ENCODE measurements around the gene FOXN4.
"Not testable (repeated sequence)": the region's sequence is repeated elsewhere in the genome, so short reads cannot be mapped to it uniquely, and the experiment has no call there.

FOXN4 gene, protein sequence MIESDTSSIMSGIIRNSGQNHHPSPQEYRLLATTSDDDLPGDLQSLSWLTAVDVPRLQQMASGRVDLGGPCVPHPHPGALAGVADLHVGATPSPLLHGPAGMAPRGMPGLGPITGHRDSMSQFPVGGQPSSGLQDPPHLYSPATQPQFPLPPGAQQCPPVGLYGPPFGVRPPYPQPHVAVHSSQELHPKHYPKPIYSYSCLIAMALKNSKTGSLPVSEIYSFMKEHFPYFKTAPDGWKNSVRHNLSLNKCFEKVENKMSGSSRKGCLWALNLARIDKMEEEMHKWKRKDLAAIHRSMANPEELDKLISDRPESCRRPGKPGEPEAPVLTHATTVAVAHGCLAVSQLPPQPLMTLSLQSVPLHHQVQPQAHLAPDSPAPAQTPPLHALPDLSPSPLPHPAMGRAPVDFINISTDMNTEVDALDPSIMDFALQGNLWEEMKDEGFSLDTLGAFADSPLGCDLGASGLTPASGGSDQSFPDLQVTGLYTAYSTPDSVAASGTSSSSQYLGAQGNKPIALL
- total RNA-seq, result 0 reads per million in 3 experiments

DNA sequence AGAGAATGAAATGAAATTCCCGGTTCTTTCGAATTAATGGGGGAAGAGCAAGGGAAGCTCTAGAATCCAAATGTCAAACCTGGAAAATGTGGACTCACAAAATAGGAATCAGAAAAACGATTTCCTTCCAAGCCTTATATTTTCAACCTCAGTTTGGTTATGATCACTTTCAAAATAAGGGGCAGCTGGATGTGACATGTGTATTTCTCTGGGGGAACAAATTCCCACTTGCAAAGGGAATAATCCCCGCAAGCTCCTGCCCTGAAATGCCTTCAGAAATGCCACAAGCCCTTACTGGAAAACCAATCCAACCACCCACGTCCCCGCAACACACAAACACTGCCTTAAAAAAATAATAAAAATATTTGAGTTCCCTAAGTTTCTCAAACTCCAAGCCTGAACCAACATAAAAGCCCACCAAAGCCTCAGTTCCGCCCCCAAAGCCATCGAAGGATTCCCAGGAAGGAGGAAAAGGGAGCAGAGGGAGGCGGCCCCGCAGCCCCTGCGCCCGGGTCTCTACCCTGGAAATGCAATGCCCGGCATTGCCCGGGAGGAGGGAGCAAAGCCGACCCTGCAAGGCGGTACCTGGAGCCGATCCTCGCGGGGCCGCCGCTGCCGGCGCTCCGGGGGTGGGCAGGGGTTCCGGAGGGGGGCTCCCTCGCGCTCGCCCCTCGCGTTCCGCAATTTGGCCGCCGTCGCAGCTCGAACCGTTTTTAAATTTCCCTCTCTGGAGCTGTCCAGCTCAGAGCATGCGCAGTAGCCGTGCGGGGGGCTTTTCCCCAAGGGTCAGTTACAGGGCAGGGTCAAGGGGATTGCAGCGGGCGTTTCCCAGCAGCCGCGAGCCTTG is at the start of gene FOXN4:
Gene FOXN4, minus strand, starts transcription at position 751 of the 847 bp plus-strand sequence. CDS start 963 bp downstream, outside the sequence.
- no peak for DNase-seq

GRCh38 chr12:109358154-109358869 is 49.2 kb upstream of the FOXN4 start:
- no peak for DNase-seq

DNA sequence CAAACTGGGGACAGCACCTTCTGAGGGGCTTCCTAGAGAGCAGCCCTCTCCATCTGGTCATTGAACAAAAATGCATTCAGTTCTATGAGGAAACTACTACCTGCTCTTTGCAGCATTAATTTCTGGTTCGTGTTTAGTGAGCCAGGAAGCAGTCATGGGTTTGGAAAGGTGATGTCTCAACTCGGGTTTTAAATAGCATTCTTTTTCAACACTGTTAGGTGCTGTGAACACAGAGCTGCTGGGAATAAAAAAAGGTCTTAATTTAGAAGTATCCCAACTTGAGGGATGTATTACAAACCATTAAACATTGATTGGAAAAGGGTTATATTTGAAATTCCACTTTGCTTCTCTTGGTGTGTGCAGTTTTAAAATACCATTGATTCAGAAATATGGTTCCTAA is 47.9 kb upstream of the FOXN4 start:
- DNase-seq, result no peak

- DNase-seq, result no peak
Observed at GRCh38 chr12:109356577-109356976, 47.5 kb upstream of the FOXN4 start.

DNA sequence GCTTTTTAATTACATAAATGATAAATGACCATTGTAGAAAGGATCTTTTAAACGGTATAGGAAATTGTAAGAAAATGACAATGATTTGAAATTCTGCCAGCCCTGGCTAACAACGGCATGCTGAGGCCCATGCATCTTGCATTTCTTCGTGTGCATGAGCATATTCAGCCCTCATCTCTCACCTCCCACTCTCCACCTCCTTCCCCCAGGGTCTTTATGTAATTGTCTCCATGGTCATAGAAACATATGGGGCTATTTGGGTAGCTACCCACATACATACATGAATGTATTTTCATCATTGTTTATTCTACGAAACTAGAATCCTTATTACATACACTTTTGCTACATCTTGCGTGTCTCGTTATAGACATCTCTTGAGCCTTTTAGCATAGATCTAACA is 43.1 kb upstream of the FOXN4 start:
- DNase-seq, result no peak

DNA sequence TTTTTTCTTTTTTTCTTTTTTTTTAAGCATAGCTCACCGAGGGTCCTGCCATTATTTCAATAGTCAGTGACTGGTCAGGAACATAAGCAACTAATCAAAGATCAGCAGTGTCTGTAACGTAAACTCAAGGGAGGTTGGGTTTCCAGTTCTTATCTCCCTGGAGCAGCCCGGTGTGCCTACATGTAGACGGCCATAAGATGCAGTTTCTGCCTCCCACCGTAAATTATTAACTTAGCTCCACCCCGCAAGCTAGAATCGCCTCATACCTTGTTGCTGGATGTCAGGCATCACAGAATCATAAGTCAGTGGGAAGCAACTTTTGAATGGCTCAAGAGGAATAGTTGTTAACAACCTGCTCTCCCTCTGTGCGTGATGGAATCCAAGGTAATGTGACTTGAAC is 38.5 kb upstream of the FOXN4 start, which contains the start of gene MYO1H:
Gene MYO1H, plus strand, starts transcription at position 312 of the 400 bp plus-strand sequence. Its CDS starts 61 bp downstream, at position 373.
- DNase-seq, result no peak

- no peak for DNase-seq
Observed at GRCh38 chr12:109346920-109347319, 37.8 kb upstream of the FOXN4 start.

GRCh38 chr12:109345428-109345827 is 36.3 kb upstream of the FOXN4 start:
- DNase-seq, result no peak

DNA sequence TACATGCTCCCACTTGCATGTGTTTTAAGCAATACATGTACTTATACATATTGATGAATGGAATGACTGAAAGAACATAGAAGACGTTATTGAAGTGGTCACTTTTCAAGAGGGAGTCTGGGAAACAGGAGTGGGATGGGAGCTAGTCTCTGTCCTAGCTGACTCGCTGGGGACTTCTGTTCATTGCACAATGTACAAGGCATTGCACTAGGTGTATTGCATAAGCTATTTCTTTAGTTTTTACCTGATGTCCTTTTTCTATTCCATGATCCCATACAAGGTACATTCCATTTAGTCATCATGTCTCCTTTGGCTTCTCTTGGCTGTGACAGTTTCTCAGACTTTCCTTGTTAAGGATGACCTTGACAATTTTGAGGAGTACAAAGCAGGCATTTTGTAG is 34.6 kb upstream of the FOXN4 start:
- no peak for DNase-seq

GRCh38 chr12:109336593-109336992 is 27.5 kb upstream of the FOXN4 start:
- DNase-seq, result no peak

- DNase-seq, result no peak
Observed at GRCh38 chr12:109334887-109335286, 25.8 kb upstream of the FOXN4 start.

- no peak for DNase-seq
Observed at GRCh38 chr12:109331301-109331952, 22.3 kb upstream of the FOXN4 start.

DNA sequence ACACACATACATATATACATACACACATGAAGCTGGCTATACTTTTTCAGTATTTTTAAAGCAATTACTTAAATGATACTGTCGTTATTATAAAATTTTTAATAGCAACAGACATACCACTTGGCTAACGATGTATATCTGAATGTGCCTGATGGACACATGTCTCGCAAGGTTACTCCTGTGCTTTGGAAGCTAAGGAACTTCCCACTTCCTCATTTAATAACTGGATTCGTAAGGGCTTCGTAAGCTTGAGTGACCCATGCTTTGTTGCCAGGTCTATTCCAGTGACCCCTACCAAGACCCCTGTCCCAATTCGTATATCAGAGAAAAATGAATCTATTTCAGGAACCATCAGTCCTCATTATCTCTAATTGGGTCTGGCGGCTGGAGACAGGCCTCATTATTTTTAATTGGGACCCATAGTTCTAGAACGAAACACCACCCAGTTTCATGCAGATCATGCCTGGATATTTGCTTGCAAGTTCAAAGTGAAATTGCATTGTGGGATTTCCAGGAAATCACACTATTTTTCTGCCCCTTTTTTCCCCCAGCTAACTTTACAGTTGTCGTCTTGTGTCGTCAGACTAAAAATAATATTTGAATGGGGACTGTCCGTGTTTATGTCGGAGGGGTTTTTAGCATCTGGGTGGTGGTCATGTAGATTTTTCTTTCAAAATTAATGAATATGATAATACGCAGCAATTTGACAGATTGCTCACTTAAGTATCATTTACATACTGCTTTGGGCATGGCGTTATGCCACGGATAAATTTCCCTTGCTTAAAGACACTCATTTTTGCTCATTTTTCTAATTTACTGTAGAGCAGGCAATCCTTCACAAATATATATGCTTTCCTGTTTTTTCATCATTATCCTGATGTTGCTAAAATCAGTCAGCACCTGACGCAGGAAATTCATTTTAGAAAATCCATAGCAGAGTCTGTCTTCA is 21.5 kb upstream of the FOXN4 start:
- no peak for DNase-seq

- DNase-seq, result no peak
Observed at GRCh38 chr12:109329686-109330085, 20.6 kb upstream of the FOXN4 start.

DNA sequence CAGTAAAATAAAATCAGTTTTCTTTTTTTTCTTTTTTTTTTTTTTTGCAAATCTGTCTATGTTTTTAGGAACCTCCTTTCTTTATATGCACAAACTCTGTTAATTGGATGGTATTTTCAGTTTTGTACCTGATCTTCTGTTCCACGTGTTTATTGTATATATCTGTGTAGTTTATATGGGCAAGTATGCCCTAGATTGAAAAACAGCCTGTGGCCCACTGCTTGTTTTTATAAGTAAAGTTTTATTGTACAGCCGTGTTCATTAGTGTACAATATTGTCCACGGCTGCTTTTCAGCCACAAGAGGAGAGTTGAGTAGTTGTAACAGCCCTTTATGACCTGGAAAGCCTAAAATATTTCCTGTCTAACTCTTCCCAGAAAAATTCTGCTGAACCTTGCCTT is 19.9 kb upstream of the FOXN4 start:
- no peak for DNase-seq

- not testable (repeated sequence) for DNase-seq
Observed at GRCh38 chr12:109321294-109321693, 12.2 kb upstream of the FOXN4 start.

DNA sequence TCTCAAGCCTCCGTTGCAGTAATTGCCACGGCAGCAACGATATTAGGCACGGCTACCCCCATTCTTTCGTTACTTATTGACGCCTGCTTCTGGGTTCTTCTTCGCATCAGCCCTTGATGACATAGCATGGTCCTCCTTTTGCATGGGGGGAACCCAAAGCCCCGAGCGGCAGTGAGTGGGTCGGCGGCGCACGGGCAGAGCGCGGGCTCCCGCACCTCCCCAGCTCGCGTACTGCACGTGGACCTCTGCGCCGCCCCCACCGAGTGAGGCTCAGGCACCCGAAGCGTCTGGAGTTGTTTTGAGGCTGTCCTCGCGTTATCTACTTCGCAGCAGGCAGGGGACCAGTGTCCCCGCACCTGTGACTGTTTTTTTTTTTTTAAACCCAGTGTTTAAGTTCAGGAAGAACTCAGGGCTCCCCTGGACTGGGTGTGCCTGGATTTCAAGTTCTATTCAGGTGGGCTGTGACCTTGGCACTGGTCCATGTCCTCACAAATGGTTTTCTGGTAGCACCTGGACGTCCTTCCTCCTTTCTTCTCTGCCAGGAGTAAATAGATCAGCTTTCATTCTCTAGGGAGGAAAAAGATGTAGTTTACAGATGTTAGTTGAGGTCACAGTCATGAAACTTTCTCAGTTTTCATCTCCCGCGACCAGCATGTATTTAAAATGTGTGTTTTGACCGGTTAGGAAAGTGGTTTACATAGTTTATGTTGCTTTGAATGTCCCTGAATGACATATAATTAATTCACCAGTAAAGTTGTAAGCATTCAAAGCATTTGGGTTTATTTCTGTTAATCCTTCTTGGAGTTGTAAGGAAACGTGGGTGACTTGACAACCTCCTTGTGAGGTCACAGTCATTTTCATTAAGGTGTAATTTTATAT is 1.4 kb upstream of the FOXN4 start:
- no peak for DNase-seq

DNA sequence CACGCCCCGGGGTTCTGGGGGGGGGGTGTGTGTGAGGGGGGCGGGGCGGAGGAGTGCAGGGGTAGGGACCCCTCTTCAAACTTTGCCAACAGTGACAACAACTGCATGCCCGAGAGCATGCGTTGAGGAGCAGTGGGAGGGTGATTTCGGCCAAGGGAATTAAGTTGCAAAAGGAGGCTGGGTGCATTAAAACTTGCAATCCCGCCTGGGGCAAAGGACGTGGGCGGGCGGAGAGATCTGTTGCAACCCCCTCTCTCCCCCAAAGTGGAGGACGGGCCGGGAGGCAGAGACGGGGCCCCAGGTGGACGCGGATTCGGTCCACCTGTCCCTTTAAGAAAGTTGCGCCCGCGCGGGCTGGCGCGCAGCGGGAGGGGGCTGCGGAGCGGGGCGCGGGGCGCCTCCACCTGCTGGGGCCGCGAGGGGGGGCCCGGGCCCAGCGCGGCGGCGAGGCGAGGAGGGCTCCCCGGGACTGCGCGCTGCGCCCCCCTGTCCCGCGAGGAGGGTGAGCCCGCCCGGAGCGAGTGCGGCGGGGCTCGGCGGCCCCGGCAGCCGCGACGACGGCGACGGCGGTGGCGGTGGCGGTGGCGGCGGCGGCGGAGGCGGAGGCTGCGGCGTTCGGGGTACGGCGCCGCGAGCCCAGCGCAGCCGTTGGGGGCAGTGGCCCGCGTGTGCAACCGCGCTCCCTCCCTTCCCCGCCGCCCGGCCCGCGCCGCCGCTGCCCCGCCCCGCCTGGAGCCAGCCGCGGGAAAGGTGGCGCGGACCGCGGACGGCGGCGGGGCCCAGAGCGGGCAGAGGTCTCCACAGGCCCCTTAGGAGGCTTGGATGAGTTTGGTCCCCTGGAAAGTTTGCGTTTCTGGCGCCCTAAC is 530 bp upstream of the FOXN4 start:
- DNase-seq, result no peak

- DNase-seq, result no peak
Observed at GRCh38 chr12:109307051-109307450, 2.0 kb downstream of the FOXN4 start.

Data from central memory CD4-positive, alpha-beta T cell (primary cell).